Esophagus muscularis mucosa (tissue), 4 donors: Measurements from ENCODE around the gene FBXO8. TPM values are rescaled to one million over a fixed set of nuclear protein-coding genes. Genes with fewer than 3 reads are reported as not detected.

Experiments
- DNase-seq: peaks from one replicate; pipeline ENCODE4 v3.0.0-alpha.2; 2017; ENCODE audit errors: extremely low spot score
- H3K27ac ChIP-seq, 4 donors: fragments of 200-600 bp; sonication (generic); replicated peaks in 1 of 4; 1 replicate in 3 of 4; 2 replicates in 1 of 4; pipeline ENCODE4 v1.5.1; 2016 to 2019; ENCODE audit warnings: mild to moderate bottlenecking in 1 of 4
- H3K27me3 ChIP-seq, 4 donors: fragments of 200-600 bp; sonication (generic); one replicate each; pipeline versions ENCODE4 v1.5.1 to v1.6.0; 2016 to 2019
- H3K36me3 ChIP-seq, 4 donors: fragments of 200-600 bp; sonication (generic); one replicate each; pipeline ENCODE4 v1.5.1; 2016 to 2019
- H3K4me1 ChIP-seq, 4 donors: fragments of 200-600 bp; sonication (generic); one replicate each; pipeline ENCODE4 v1.5.1; 2016 to 2019
- H3K4me3 ChIP-seq, 4 donors: fragments of 200-600 bp; sonication (generic); 1 replicate in 2 of 4; 2 replicates in 2 of 4; pipeline ENCODE4 v1.5.1; 2016 to 2019; ENCODE audit warnings: mild to moderate bottlenecking in 4 of 4, moderate library complexity in 1 of 4
- H3K9me3 ChIP-seq, 4 donors: fragments of 200-600 bp; sonication (generic); 1 replicate in 3 of 4; 2 replicates in 1 of 4; pipeline ENCODE4 v1.5.1; 2016 to 2019
- CTCF ChIP-seq, 3 experiments: fragments of 200-600 bp in 2 of 3; fragments of 450-650 bp in 1 of 3; sonication (generic) in 2 of 3; IDR thresholded peaks; one replicate each; pipeline ENCODE4 v1.5.1; 2017 to 2019; ENCODE audit warnings: antibody characterized with exemption in 3 of 3, mild to moderate bottlenecking in 2 of 3, moderate library complexity in 1 of 3
- EP300 ChIP-seq: sonication (generic); formaldehyde crosslinking; IDR thresholded peaks from one replicate; pipeline ENCODE4 v1.6.1; 2017; ENCODE audit warnings: antibody characterized with exemption
- POLR2A ChIP-seq: fragments of 450-650 bp; IDR thresholded peaks from one replicate; pipeline ENCODE4 v1.6.1; 2017; ENCODE audit warnings: antibody characterized with exemption, moderate library complexity, mild to moderate bottlenecking, low read depth
- POLR2AphosphoS5 ChIP-seq, 2 donors: sonication (generic); formaldehyde crosslinking; IDR thresholded peaks; one replicate each; pipeline ENCODE4 v1.6.1; 2017; ENCODE audit warnings: antibody characterized with exemption in 2 of 2
- WGBS: methylation state at CpG from one replicate; pipeline ENCODE4 v1.1.5; 2018; 5-methylcytosine and 5-hydroxymethylcytosine counted together
- intact Hi-C: fragments of 100-400 bp; cut with DNase I; formaldehyde crosslinking; loops from one replicate; pipeline ENCODE4 v1.15.1; 2023
- total RNA-seq, 4 donors: library from RNA; depleted of rRNA; stranded (reverse); fragments of >200 nt; gene quantifications; one replicate each; pipeline versions ENCODE4 v1.1.0 to v1.2.1, GENCODE V29; 2016

FBXO8 gene
- total RNA-seq, 4 donors from 2014 or later = 32.0 to 48.0 (median 45.5) TPM

GRCh38 chr4:174214101-174214878, 69.2 kb downstream of the FBXO8 start:
- 21% methylated on average over 34 of the region's 47 CpGs for WGBS
- H3K36me3 ChIP-seq = no peaks in the 10 kb centered on the region
- TF ChIP-seq POLR2A (no peak), EP300 (no peak), POLR2AphosphoS5 (IDR thresholded peaks at IDR 0.05) (no peak), CTCF (IDR thresholded peaks at IDR 0.05) (no peak)
- peaks cover 30 to 55% (median 43%) of the 10 kb centered on the region in 4 donors for H3K4me1 ChIP-seq
- H3K27me3 ChIP-seq = peaks cover 7 to 95% (median 69%) of the 10 kb centered on the region in 4 donors
- H3K9me3 ChIP-seq = no peaks in the 10 kb centered on the region
- no peak overlapping the region for H3K27ac ChIP-seq
- peak overlapping the region; percentile 8 to 42 (median 26) for H3K4me3 ChIP-seq
- intact Hi-C loops = no loop called here
- no peak for DNase-seq

- no peaks in the 10 kb centered on the region for H3K9me3 ChIP-seq
- 10% methylated on average over 7 of the region's 16 CpGs for WGBS
- H3K4me1 ChIP-seq = peaks cover 30 to 55% (median 43%) of the 10 kb centered on the region in 4 donors
- DNase-seq = no peak
- peaks cover 7 to 96% (median 68%) of the 10 kb centered on the region in 4 donors for H3K27me3 ChIP-seq
- TF ChIP-seq POLR2AphosphoS5 (IDR thresholded peaks at IDR 0.05) (no peak), CTCF (IDR thresholded peaks at IDR 0.05) (no peak)
- intact Hi-C loops = no loop called here
- no peaks in the 10 kb centered on the region for H3K36me3 ChIP-seq
- H3K4me3 ChIP-seq = peak overlapping the region; percentile 8 to 42 (median 26)
- no peak overlapping the region for H3K27ac ChIP-seq
These were observed 69.8 kb downstream of the FBXO8 start for GRCh38 chr4:174213731-174214100.

GRCh38 chr4:174212061-174212460, 71.4 kb downstream of the FBXO8 start:
- no peak overlapping the region for H3K27ac ChIP-seq
- no peaks in the 10 kb centered on the region for H3K36me3 ChIP-seq
- no peak for DNase-seq
- intact Hi-C loops = no loop called here
- no peak overlapping the region for H3K4me3 ChIP-seq
- peaks cover 7 to 80% (median 54%) of the 10 kb centered on the region in 4 donors for H3K27me3 ChIP-seq
- no peak for TF ChIP-seq EP300
- no peak for TF ChIP-seq POLR2A
- TF ChIP-seq CTCF (IDR thresholded peaks at IDR 0.05) = no peak
- no peak for TF ChIP-seq POLR2AphosphoS5 (IDR thresholded peaks at IDR 0.05)
- WGBS = 32% methylated on average over 5 of the region's 5 CpGs
- H3K9me3 ChIP-seq = no peaks in the 10 kb centered on the region
- peaks cover 22 to 42% (median 29%) of the 10 kb centered on the region in 4 donors for H3K4me1 ChIP-seq

GRCh38 chr4:174211622-174212044, 71.8 kb downstream of the FBXO8 start:
- Histone ChIP-seq H3K4me3 (no peak overlapping the region), H3K27me3 (peaks cover 7 to 76% (median 50%) of the 10 kb centered on the region in 4 donors), H3K9me3 (no peaks in the 10 kb centered on the region), H3K36me3 (no peaks in the 10 kb centered on the region), H3K27ac (no peak overlapping the region), H3K4me1 (peaks cover 18 to 38% (median 25%) of the 10 kb centered on the region in 4 donors)
- intact Hi-C loops = no loop called here
- TF ChIP-seq POLR2AphosphoS5 (IDR thresholded peaks at IDR 0.05) (no peak), EP300 (no peak)
- 30% methylated on average over 20 of the region's 23 CpGs for WGBS
- DNase-seq = no peak

GRCh38 chr4:174210952-174211490, 72.4 kb downstream of the FBXO8 start:
- no peak overlapping the region for H3K4me3 ChIP-seq
- H3K27me3 ChIP-seq = peaks cover 7 to 69% (median 44%) of the 10 kb centered on the region in 4 donors
- H3K4me1 ChIP-seq = peaks cover 16 to 31% (median 19%) of the 10 kb centered on the region in 4 donors
- intact Hi-C loops = no loop called here
- no peaks in the 10 kb centered on the region for H3K9me3 ChIP-seq
- no peaks in the 10 kb centered on the region for H3K36me3 ChIP-seq
- no peak for TF ChIP-seq POLR2AphosphoS5 (IDR thresholded peaks at IDR 0.05)
- no peak for TF ChIP-seq CTCF (IDR thresholded peaks at IDR 0.05)
- no peak for TF ChIP-seq EP300
- no peak for TF ChIP-seq POLR2A
- DNase-seq = no peak
- H3K27ac ChIP-seq = no peak overlapping the region
- 85% methylated on average over 6 of the region's 6 CpGs for WGBS
